HG02970 (cell line): ENCODE data around the gene NDRG4.

ENCODE experiments used
- ATAC-seq: cut with Tn5 transposase; IDR thresholded peaks from one replicate; pipeline ENCODE4 v1.9.1; 2021; ENCODE audit warnings: mild to moderate bottlenecking, moderate library complexity, moderate number of reproducible peaks; ENCODE audit not compliant: unreplicated experiment, low FRiP score

The NDRG4 gene

DNA sequence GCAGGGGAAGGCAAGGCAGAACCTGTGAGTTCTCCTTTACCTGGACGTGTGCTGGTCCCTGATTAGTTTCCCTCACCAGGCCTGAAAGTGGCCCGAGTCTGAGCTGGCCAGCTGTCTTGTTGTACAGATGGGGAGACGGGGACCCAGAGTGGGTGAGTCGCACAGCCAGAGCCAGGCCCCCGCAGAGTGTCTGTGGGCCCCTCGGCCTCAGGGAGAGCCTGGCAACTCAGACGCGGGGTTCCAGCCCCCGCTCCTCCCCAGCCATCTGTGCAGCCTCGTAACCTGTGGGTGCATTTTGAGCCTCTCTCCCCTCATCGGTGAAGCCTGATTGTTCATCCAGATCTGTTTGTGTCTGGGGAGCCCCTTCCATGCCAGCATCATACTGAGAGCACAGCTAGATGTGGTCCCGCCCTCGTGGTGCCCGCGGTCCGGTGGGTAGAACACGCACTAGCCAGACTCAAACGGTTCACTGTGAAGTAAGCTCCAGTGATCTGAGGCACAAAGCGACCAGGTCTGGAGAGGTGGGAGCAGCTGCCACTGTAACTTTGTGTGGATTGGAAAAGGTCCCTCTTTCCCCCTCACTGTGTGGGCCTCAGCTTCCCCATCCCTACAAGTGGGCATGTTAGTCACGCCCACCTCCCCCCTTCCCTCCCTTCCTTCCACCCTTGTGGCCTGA lies 6.0 kb upstream of the NDRG4 start:
- ATAC-seq, result no peak

GRCh38 chr16:58494981-58495520 lies 4.9 kb upstream of the NDRG4 start:
- ATAC-seq, result no peak

DNA sequence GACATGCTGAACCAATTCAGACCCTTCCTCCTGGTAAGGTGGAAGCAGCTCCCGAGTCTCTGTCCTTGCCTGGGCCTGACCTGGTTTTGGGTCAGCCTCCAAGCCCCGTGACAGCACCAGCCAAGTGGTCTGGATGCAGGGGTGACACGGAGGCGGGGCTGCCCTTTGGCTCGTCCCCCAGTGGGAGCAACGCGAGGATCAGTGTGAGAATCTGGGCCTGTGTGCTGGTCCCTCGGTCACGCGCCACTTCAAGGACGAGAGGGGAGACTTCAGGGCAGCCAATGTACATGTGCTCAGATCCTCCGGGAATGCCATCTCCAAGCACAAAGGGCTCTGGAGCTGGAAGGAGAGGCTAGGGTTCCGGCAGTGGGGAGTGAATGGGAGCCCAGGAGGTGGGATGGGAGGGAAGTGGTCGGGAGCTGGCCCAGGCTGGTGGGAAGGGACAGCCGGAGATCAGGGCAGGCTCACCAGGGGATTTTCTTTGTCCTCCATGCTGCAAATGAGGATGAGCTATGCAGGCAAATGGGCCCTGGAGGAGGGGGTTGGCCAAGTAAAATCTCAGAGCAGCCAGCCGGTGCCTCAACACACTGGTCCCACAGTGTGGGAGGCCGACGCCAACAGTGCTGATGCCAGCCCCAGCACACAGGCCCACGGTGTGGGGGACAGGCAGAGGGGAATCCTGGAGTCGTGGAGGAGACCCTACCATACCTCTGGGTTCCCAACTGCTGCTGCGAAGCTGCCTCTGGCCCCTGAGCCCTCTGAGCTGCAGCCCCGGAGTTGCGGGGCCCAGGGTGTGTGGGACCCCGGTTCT lies 4.2 kb upstream of the NDRG4 start:
- ATAC-seq, result no peak

- ATAC-seq, result no peak
Measured at GRCh38 chr16:58497468-58497867, 2.5 kb upstream of the NDRG4 start.

DNA sequence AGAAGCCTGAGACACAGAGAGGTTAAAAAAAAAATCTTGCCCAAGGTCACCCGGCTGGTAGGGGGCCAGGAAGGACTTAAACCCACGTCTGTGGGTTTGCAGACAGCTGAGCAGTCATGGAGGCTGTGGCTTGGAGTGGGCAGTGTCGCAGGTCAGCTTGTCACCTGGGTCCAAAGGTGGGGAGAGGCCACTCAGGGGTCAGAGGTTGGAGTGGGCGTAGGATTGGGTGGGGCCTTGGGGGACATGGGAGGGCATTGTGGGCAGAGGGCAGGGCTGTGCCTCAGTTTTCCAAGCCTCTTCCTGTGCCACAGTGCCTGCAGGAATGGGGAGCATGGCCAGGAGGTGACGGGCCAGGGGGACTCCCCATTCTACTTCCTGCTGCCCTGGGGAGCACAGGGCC lies 2.0 kb upstream of the NDRG4 start:
- ATAC-seq, result no peak

DNA sequence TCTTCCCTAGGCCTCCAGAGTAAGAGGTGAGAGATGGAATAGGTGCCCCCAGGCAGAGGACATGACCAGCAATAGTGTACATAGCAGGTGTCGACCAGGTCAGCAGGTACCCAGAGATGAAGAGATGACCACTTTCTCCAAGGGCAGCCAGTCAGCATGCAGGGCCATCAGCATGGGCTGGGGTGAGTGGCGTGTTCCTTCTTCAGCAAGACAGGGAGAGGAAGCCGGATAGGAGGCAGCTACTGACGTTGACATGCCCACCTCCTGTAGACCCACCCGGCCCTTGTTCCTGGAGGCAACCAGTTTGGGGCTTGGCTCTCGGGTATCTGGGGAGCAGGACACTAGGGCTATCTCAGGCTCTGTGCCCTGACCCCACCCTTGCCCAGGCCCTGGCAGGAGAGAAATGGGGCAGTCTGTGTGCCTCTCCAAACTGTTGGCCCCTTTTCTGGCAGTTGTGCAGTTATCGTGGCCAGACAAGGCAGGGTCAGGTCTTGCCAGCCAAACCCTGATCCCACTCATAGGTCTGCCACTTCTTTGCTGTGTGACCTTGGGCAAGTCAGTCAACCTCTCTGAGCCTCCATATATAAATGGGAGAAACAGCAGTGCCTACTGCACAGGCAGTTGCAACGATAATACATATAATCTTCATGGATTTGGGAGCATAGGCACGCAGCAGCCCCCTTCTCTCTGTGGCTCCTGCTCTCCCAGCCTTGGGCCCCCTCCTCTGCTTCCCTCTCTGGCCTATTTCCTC lies 1.4 kb upstream of the NDRG4 start:
- no peak for ATAC-seq

- no peak for ATAC-seq
Measured at GRCh38 chr16:58499092-58499511, 841 bp upstream of the NDRG4 start.

GRCh38 chr16:58500430-58501241 lies 693 bp downstream of the NDRG4 start:
- ATAC-seq, result no peak

DNA sequence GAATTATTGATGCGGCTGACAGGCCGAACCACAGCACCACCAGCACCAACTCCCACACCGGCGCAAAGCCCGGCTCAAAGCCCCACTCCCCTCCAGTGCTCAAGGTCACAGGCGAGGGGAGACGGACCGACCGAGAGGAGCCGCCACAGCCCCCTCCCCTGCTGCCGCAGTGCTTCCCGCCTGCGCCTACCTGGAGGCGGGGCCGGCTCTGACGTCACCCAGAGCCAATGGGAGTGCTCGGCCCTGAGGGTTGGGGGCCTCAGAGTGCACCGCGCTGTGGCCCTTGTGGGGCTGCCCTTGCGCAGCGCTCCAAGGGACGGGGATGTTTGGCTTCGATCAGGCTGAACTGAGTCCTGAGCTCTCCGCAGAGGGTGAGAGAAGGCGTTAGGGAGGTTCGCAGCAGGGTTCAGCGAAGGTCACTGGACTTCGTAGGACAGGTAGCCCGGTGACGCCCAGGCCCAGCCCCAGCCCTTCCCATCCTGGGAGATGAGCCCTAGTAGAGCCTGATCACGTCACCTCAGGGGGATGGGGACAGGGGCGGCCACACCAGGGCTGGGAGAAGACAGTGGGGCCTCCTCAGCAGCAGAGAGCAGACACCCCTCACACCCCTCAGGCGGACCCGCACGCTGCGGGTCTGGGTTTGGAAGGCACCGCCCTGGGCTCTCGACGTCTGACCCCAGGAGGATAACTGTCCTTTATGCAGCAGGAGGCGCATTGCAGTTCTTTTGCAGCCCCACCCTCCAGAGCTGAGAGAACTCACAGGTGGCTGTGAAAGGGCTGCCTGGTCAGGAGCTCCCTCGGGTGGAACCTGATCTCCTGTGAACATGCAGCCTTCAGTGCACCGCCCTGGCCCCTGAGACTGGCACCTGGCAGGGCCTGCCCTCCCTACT lies 1.5 kb downstream of the NDRG4 start:
- no peak for ATAC-seq

GRCh38 chr16:58502217-58502921 lies 2.4 kb downstream of the NDRG4 start:
- no peak for ATAC-seq

GRCh38 chr16:58503166-58503862 lies 3.4 kb downstream of the NDRG4 start:
- ATAC-seq, result no peak

- no peak for ATAC-seq
Measured at GRCh38 chr16:58503863-58504688, 4.1 kb downstream of the NDRG4 start.

DNA sequence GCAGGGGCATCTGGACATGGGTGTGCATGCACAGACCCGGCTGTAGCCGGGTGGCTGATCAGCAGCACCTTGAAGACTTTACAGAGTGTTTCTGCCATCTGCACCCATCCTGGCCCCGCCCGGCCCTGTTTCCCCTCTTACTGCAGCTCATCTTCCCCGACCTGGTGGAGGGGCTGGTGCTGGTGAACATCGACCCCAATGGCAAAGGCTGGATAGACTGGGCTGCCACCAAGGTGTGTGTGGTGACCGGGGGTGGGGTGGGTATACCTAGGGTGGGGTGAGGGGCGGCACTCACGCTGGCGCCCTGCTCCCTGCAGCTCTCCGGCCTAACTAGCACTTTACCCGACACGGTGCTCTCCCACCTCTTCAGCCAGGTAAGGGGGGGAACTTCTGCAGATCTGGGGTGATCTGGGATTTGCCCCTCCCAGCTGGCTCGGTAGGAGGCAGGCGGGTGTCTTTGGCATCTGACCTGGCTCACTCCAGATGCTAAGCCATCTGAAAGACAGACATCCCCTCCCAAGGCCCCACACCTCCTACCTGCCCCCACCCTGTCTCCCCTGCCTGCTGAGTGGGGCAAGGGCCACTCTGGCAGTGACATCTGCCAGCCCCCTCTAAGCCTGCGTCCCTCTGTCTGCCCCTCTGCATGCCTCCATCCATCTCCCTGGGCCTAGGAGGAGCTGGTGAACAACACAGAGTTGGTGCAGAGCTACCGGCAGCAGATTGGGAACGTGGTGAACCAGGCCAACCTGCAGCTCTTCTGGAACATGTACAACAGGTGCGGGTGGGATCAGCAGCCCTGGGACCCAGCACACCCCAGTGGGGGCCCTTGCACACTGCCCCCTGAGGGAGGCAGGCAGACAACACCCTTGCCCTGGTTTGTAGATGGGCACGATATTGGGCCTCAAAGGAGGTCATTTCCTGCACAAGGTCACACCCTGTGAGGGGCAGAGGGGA lies 6.6 kb downstream of the NDRG4 start:
- no peak for ATAC-seq

DNA sequence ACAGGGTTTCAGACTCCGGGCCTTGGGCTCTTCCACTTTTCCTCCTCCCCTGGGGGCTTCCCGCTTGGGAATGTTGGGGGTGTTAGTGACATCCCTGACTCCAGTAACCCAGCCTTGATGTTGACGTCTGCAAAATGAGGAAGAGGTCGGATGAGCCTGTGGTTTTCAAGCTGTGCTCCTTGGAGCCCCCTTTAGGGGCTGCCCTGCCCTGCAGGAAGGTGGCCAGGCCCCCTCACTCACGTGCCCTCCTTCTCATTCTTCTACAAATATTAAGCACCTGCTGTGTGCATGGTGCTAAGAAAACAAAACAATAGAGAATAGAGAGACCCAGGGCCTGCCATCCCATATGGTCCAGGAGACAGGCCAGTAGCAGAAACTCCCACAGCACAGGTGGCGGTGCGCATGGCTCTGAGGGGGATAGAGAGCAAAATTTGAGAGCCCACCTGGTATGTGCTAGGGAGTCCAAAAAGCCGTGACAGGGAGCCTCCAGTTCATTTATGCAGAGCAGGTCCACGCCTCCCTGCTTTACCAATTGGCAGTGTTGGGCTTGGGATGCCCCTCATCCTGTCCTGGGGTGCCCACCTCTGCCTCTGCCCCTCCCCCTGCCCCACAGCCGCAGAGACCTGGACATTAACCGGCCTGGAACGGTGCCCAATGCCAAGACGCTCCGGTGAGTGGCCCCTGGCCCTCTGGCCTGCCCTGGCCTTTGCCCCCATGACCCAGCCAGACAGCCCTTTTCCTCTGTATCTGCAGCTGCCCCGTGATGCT lies 7.4 kb downstream of the NDRG4 start:
- ATAC-seq, result no peak

DNA sequence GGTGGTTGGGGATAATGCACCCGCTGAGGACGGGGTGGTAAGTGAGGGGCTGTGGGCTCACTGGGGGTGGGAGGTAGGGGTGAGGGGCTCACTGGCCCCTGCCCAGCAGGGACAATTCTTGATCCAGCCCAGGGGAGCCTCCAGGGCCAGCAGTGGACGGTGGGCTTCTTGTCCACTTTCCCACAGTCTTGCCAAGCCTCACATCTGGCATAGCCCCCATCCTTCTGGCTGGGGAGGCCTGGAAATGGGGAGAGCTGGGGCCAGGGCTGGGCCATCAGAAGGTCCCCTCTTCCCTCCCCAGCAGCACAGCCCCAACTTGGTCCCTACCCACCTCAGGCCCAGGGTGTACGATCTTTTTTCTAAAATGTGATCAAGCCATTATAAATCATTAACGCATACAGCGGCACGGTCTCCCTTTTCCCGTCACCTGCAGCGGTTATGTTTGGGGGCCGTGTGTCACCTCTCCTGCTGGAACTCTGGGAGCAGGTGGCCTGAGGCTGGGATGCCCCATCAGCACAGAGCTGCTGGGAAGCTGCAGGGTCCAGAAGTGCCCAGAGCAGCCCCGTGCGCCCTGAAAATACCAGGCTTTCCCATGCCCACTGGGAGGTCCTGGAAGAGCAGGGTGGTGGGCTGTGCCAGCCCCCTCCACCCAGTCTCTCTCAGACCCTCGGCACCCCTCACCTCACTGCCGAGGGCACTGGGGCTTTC lies 8.2 kb downstream of the NDRG4 start:
- no peak for ATAC-seq
